Endothelial cell of hepatic sinusoid (primary cell): ENCODE data around the gene SLC25A21.
"Not testable (repeated sequence)": the region's sequence is repeated elsewhere in the genome, so short reads cannot be mapped to it uniquely, and the experiment has no call there.

Experiments used
- in situ Hi-C: cut with HindIII; loops from 2 replicates; pipeline ENCODE4 v1.10.0; 2017; ENCODE audit warnings: low sequenced_read_pairs

SLC25A21 gene

DNA sequence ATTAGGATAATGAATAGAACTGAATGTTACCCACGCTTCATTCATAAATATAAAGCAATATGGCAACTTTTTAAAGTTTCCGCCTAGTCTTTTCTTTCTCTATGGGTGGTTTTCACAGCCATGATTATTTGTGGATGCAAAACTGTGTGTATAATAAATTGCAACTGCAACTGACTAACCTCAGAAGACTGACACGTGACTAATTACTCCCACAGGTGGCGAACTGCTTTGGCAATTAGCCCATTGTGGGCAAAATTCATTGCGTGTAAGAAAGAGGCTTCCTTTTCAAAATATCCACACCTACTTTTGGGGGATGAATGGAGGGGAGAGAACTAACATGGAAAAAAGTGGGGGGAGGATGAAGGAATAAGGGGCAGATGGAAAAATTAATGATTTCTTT, 79.0 kb downstream of the SLC25A21 start:
- in situ Hi-C loops = no loop called here

DNA sequence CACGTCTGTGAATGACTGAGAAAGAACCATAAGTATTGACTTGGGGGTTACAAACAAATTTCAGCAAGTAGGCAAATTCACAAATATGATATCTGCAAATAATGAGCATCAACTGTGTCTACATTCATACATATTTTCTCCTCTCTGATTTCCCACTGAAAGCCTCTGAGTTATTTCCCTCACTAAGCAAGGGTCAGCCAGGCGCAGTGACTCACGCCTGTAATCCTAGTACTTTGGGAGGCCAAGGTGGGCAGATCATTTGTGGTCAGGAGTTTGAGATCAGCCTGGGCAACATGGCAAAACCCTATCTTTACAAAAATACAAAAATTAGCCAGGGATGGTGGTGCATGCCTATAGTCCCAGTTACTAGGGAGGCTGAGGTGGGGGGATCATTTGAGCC, 80.8 kb downstream of the SLC25A21 start:
- in situ Hi-C loops = no loop called here

DNA sequence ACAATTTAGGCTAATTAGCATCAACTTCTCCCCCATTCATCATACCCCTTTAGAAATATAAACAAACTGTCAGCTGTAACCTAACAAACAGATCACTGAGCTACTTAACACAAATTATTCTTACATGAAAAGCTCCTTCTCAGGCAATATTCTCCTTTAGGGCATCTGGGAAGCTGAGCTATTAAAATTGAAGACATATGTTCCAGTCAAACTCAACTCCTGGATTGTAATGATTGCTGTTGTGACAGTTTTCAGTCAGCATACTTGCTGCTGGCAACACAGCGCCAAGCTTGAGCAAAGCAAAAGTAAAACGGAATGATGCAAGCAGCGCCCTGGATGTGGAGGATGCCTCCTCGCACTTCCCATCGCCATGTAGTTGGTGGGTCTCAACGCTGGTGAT, 82.4 kb downstream of the SLC25A21 start:
- in situ Hi-C loops = no loop called here

DNA sequence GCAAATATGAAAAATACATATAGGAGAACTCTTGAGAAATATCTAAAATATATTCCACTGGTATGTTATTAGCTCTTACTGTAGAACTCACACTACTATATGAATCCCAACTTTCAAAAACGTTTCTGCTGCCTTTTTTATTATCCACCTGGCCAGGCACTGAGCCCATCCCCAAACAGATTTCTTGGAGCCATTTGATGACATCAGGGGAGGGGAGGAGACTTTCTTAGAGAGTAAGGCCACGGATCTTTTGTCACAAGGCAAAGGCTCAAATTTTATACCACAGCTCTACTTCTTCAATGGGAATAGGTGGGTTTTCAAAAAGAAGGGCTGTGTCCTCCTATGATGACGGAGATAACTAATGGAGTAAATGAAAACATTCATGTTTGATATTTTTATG, 83.0 kb downstream of the SLC25A21 start:
- in situ Hi-C loops = no loop called here

DNA sequence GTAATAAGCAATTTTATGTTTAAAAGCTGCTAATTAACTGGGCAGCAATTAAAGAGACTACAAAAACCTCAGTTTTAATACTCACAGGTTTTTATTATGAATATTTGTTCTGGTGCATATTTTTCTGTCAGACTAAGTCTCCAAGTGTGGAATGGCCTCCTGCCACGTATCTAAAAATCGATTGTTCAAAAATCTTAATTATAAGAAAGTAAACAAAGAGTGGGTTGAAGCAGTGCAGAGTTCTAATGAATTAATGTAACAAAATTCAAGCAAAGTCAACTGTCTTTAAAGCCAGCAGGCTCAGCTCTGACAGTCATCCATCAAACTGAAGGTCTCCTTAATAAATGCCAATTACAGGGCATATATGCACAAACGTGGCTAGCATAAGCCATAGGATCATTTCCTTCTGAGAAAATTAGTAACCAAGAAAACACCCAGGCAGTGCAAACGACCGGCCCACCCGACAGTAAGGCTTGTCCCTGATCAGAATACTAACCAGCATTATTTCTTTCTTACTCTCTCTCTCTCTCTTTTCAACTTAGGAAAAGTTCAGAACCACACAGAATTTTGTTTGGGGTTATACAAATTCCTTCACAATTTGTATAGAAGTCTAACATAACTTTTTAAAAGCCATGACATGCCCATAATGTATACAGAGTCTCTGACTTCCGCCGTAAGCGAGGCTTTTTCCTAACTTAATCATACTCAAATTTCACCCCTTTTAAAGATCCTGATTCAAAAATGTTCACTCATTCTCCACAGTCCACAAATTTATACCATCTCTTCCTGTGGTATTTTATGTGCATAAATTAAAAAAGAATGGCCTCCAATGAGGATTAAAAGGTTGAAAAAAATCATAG, 83.8 kb downstream of the SLC25A21 start:
- in situ Hi-C loops = no loop called here

DNA sequence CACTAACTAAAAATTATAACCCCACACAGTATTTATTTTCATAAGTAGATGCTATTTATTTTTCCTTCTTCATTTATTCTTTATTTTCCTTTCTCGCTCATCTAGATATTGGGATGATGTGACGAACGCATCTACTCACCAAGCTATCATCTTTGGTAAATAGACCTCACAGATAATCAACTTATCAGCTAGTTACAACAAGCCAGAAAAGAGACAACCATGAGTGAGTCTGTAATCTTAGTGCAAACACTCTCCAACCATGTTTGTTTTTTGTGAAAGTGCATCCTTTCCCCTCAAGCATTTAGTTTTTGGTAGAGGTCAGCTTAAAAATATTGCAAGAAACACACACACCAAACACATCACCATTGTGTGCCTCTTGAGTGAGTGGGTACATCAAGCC, 84.9 kb downstream of the SLC25A21 start:
- in situ Hi-C loops = no loop called here

DNA sequence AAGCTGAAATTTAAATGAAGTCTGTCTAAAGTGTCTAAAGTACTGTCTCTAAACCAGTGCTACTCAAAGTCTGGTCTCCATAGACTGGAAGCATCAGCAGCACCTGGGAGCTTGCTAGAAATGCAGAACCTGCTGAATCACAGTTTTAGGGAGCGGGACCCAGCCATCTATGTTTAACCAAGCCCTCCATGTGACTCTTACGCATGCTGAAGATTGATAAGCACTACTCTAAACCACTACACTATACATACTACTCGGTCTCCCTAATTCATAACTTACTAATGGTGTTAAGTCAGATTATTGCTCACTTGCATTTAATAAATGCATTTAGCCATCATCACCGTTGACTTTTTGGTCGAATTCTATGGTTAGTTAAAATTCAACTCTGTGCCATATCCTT, 88.8 kb downstream of the SLC25A21 start:
- in situ Hi-C loops = no loop called here

DNA sequence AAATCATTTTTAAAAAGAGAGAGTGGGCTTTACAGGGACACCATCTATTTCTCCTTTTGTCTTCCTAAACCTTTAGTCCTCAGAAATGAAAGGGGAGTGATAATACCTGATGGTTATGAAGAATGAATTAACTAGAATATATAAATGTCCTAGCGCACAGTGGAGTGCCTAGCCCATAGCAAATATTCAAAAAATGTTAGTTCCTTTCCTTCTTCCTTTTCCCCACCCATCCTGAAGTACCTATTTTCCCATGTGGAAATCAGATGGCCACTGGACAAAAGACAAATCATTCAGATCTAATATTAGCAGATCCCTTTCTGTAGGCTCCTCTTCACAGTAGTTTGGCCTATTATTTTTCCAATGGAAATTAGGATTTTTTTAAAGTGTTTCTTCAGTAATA, 90.0 kb downstream of the SLC25A21 start:
- in situ Hi-C loops = no loop called here

DNA sequence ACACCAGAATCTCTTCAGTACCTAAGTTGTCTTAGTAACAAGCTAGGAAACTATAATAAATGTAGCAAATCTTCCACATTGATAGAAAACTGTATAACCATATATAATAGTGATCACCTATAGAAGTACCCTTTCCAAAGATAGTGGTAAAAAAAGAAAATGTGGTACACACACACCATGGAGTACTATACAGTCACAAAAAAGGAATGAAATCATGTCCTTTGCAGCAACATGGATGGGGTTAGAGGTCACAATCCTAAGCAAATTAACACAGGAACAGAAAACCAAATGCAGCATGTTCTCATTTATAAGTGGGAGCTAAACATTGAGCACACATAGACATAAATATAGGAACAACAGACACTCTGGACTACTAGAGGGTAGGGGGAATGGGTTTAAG, 90.5 kb downstream of the SLC25A21 start:
- in situ Hi-C loops = no loop called here

DNA sequence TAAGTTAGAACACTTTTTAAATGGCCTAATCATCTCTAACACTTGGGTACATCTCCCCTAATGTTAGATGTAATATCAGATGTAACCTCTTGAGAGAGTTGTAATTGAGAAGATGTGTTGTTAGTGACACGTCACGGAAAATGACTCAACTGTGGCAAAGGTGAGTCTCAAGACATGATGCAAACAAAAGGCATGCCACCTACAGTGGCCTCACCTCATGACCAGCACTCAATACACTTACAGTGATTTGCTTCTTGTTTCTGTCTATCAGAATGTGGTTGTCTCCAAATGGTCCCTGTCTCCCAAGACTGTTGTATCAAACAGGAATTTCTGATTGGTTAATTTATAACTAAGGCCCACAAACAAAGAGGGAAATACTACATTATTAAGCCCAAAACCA, 91.2 kb downstream of the SLC25A21 start:
- in situ Hi-C loops = no loop called here

DNA sequence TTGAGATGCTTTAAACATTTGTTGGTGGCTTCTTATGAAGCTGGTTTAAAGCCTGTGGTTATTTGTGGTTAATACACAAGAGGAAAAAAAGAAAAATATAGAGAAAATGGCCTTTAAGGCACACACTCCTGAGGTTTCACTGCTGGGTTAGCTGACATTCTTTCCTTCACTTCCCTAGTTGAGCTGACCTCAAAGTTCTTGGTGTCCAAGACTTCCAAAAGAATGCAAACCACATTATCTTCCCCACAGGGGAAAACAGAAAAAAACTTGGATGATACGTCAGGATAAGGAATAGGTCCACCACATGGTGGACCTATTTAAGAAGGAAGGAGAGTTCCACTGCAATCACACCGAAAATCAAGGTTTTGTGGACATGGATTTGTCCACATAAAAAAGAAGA, 94.3 kb downstream of the SLC25A21 start:
- in situ Hi-C loops = no loop called here

DNA sequence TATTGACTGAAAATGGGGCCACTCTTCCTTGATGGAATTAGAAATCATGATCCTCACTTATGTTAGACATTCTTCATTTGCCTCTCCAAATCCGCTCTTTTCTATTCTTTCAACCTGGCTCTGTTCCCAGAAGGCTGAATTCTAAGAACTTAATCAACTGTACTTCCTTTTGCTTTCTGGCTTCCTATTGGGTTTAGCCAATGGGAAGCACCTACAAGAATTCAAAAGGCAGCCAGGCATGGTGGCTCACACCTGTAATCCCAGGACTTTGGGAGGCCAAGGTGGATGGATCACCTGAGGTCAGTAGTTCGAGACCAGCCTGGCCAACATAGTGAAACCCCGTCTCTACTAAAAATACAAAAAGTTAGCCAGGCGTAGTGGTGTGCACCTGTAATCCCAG, 98.1 kb downstream of the SLC25A21 start:
- in situ Hi-C loops = not testable (repeated sequence)

DNA sequence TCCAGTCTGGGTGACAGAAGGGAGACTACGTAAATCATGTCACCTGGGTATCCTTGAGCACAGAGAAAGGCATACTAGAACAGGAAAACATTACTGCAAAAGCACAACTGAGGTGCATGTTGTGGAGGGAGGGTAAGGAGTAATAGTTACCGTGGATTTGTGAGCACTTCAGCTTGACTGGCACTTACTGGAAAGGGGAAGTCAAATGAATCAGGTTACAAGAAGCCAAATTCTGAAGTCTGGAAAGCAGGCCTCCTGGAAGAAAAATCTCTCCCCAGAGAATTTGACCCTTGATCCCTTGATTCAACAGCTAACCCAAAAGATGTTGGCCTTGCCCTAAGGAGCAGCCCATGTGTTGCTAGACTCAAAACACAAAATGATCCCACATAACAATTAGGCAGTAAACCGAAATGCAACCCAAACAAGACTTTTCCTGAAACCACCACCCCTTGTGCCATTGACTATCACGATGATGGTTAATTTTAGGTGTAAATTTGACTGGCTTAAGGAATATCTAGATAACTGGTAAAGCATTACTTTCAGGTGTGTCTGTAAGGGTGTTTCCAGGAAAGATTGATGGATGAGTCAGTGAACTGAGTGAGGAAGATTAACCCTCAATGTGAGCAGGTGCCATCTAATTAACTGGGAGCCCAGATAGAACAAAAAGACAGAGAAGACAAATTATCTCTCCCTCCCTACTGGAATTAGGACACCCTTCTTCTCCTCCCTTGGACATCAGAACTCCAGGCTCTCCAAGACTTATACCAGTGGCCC, 108.8 kb downstream of the SLC25A21 start:
- in situ Hi-C loops = no loop called here

DNA sequence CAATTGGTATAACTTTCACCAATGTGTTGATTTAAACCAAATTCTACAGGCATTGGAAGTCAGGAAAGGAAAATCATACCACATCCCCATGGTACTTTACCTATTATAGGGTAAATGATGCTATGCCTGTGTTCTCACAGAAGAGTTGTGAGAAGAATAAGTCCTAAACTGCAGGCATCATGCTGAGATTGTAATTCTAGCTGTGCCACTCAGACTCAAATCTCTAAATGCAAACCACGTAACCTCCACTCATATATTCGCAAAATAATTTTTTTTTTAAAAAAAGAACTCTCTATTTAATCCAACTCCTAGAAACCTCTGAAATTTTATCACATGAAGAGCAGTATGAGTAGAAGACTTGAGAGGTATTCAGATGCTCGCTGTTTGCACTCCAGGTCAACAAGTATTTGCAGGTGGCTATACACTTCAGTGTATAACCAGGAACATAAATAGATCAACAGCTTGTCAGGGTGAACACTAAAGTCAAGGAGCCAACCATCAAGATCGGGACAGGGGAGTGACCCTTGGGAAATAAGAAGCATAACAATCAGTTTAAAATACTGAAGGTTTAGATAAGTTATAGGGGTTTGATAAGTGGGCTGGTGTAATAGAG, 110.1 kb downstream of the SLC25A21 start:
- in situ Hi-C loops = no loop called here

DNA sequence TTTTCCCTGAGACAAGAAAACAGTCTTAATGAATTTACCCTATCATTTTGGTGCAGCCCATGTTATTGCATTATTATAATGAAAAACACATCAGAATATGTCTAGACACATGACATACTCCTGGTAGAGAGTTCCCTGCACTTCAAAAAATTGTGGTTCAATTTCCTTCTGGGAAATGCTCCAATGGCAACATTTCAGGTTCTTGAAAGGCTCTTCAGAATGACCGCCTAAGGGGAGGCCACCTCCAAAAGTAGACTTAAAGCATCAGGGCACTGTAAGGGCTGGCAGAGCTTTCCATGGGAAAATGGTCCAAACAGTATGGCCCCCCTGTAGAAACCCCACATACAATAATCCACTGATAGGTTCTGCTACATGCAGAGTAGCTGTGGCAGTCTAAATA, 110.7 kb downstream of the SLC25A21 start:
- in situ Hi-C loops = no loop called here

DNA sequence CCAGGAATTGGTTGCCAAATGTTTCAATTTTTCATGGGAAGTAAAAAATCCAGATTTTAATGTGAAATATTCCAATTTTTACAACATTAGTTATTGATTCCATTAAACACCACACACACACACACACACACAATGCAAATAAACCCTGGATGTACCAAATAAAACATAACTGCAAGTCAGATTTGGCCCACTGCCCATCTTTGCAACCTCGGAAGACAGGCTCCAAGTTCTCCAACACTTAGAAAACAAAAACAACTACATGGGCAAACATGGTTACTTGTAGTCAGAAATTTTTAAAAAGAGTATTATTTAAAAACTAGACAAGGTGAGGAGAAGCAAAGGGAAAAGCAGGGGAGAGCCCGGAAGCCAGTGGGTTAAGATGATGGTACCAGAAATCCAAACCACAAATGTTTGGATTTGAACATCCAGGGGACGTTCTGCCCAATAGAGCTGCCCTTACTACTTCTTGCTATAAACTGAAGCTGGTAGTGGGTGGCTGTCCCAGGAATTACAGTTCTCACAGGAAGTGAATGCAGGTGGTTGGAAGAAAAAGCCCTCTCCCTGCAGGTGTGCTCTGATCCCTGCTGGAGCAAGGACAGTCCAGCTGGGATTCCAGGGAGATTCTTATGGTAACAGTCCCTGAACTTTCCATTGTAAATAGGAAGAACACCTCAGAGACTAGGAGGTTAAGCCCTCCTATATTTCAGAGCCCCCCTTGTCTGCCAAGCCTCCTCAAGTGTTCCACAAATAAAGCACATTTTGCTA, 111.7 kb downstream of the SLC25A21 start:
- in situ Hi-C loops = no loop called here

DNA sequence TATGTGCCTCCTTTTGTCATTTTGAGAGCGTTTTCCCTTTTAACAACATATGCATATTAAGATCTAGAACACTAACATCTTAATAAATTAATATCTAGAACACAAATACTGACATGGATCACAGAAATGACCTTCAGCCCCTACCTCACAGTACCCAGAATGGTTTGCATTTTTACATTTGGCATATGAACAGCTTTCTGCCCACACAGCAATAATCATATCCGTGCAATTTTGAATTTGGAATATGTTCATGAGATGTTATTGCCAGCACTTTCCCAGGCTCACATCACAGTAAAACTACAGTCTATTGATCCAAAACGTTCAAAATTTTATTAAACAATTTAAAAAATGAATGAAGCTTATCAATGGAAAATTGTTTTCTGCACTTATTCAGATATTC, 114.6 kb downstream of the SLC25A21 start:
- in situ Hi-C loops = loop anchor here (5.0 kb wide), 1 partner anchor 55 kb away; no protein-coding TSS in a partner anchor

DNA sequence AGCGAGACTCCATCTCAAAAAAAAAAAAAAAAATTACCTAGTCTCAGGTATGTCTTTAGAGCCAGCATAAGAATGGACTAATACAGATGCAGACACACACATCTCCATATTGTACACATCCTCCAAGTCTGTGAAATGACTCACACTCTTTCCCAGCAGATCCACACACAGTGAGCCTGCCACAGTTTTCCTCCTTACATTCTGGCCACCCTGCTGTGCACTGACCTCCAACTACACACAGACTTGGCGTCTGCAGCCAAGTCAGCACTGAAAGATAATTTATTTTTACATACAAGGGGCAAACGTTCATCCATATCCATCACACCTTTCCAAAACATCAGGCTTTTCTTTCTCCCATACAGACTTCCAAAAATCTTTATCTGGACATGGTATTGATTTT, 115.9 kb downstream of the SLC25A21 start:
- in situ Hi-C loops = loop anchor here (5.0 kb wide), 1 partner anchor 56 kb away; no protein-coding TSS in a partner anchor

DNA sequence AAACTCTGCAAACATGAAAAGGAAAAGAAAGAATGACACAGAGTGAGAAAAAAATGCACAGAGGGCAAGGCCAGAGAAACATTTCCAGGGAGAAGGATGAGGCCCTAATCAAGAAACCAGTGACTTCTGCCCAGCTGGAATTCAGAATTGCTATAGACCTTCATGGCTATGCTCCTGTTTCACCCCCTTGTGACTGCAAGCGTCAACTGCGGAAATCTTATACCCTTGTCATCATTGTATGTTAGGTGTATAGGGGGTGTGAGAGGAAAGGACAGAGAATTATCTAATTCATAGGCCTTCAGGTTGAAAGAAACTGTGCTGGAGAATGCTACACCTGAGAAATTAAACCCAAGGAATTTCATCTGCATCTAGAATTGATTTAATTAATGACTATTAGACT, 117.5 kb downstream of the SLC25A21 start:
- in situ Hi-C loops = loop anchor here (5.0 kb wide), 1 partner anchor 57 kb away; no protein-coding TSS in a partner anchor

DNA sequence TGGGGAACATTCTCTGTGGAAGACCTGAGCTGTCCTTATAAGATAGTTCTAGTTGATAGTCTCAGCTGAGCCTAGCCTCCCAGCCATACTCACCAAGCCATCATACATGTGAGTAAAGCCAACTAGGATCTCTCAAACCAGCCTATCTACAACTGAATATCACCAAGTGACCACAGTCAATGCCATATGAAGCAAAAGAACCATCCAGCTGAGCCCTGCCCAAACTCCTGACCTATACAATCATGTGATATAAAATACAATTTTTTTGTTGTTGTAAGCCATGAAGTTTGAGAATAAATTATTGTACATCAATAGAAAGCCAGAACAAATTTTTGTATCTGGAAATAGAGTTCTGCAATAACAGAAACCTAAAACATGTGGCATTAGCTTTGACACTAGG, 118.3 kb downstream of the SLC25A21 start:
- in situ Hi-C loops = no loop called here

DNA sequence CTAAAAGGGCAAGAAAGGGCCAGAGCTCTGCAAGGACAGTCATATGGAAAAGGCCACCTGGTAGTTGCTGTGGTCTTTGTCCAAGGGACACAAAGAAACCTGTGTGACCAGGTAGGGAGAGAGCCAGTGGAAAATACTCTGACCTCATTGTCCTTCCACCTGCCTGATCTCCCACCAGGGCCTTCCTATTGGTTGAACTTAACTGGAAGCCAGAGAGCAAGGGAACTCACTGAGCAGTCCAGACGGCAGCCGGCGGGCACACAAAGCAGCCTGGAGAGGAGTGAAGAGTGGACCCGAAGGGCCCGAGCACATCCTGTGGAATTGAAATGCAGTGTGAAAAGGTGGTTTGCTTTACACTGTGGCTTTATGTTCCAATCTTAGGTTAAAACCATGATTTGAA, 120.7 kb downstream of the SLC25A21 start:
- in situ Hi-C loops = no loop called here
